K562 (cell line): ENCODE data around the gene HDHD3. TPM values are rescaled to one million over a fixed set of nuclear protein-coding genes. Genes with fewer than 3 reads are reported as not detected.

ENCODE experiments used
- AFF1 ChIP-seq, 2 experiments: fragments of 450-650 bp; IDR thresholded peaks; 2 replicates each; pipeline ENCODE4 v1.6.1; 2018; ENCODE audit warnings: mild to moderate bottlenecking in 2 of 2, low read depth in 1 of 2; ENCODE audit not compliant: partially characterized antibody in 2 of 2
- ESRRB ChIP-seq: fragments of 250-450 bp; sonication (Bioruptor Pico); IDR thresholded peaks from 2 replicates; pipeline ENCODE4 v1.5.0; 2020; ENCODE audit warnings: mild to moderate bottlenecking, moderate library complexity, borderline replicate concordance
- MAZ ChIP-seq, 2 experiments: fragments of 450-650 bp in 1 of 2; sonication (generic) in 1 of 2; formaldehyde crosslinking; IDR thresholded peaks in 1 of 2; conservative IDR thresholded peaks in 1 of 2; 2 replicates each; pipeline versions ENCODE4 v1.4.0 to v1.5.0; 2020; ENCODE audit warnings: mild to moderate bottlenecking in 1 of 2, missing genetic modification reagents in 1 of 2
- MYC ChIP-seq, 2 experiments: fragments of 250-450 bp in 1 of 2; sonication (Bioruptor Pico) in 1 of 2; IDR thresholded peaks; 2 replicates each; pipeline versions ENCODE4 v1.5.1 to v1.6.1; 2012 to 2021; ENCODE audit warnings: low read depth in 2 of 2, borderline replicate concordance in 1 of 2, improper control_type of control experiment in 1 of 2, low read length in 1 of 2, mild to moderate bottlenecking in 1 of 2, moderate library complexity in 1 of 2
- NR2C2 ChIP-seq, 2 experiments: fragments of 200-800 bp in 1 of 2; sonication (Bioruptor generic) in 1 of 2; sonication (generic) in 1 of 2; formaldehyde crosslinking in 1 of 2; IDR thresholded peaks; 2 replicates each; pipeline versions ENCODE4 v1.6.1 to v1.8.0; 2016 to 2022; ENCODE audit warnings: mild to moderate bottlenecking in 1 of 2, missing compliant biosample characterization in 1 of 2, missing genetic modification characterization in 1 of 2, missing genetic modification reagents in 1 of 2
- SAP30 ChIP-seq: fragments of 200-600 bp; sonication (generic); IDR thresholded peaks from 2 replicates; pipeline ENCODE4 v1.6.1; 2012; ENCODE audit warnings: borderline replicate concordance, low read depth, mild to moderate bottlenecking, moderate library complexity, low read length, control low read depth, inconsistent platforms; ENCODE audit not compliant: insufficient read depth, poor library complexity, severe bottlenecking
- SP1 ChIP-seq: sonication (generic); formaldehyde crosslinking; IDR thresholded peaks from 2 replicates; pipeline ENCODE4 v1.8.1; 2022; ENCODE audit warnings: mild to moderate bottlenecking, missing genetic modification reagents
- SRSF1 ChIP-seq: fragments of 200-400 bp; formaldehyde crosslinking; IDR thresholded peaks from 2 replicates; pipeline ENCODE4 v1.6.1; 2017; ENCODE audit warnings: mild to moderate bottlenecking, low read depth, low read length, moderate library complexity
- TCF7 ChIP-seq: sonication (generic); IDR thresholded peaks from 2 replicates; pipeline ENCODE4 v1.6.1; 2016; ENCODE audit warnings: antibody characterized with exemption, borderline replicate concordance
- ZNF133 ChIP-seq: fragments of 250-450 bp; sonication (Bioruptor Pico); IDR thresholded peaks from 2 replicates; pipeline ENCODE4 v1.4.0; 2020; ENCODE audit warnings: mild to moderate bottlenecking
- ZNF23 ChIP-seq: fragments of 250-450 bp; sonication (Bioruptor Pico); IDR thresholded peaks from 2 replicates; pipeline ENCODE4 v1.4.0; 2020; ENCODE audit warnings: mild to moderate bottlenecking
- ZNF318 ChIP-seq, 2 experiments: fragments of 450-650 bp; IDR thresholded peaks; 2 replicates each; pipeline ENCODE4 v1.6.1; 2016; ENCODE audit warnings: mild to moderate bottlenecking in 2 of 2, borderline replicate concordance in 1 of 2, low read depth in 1 of 2, moderate library complexity in 1 of 2
- ZNF79 ChIP-seq: fragments of 250-450 bp; sonication (Bioruptor Pico); IDR thresholded peaks from 2 replicates; pipeline ENCODE4 v1.4.0; 2020; ENCODE audit warnings: low read depth, mild to moderate bottlenecking, moderate library complexity
- polyA plus RNA-seq, 8 experiments: library from polyadenylated mRNA; depleted of rRNA in 4 of 8; stranded (reverse) in 5 of 8; unstranded in 3 of 8; fragments of >200 nt; fragmentation: Nextera tagmentation in 2 of 8; fragmentation: Illumina TruSeq in 1 of 8; extraction: Ambion mirVana in 2 of 8; extraction: Trizol in 1 of 8; gene quantifications; 2 replicates each; pipeline versions ENCODE4 v1.2.1 to v1.2.3, GENCODE V29; 2011 to 2014; ENCODE audit warnings: inconsistent platforms in 1 of 8, missing spikeins in 1 of 8
- total RNA-seq, 7 experiments: library from RNA; depleted of rRNA in 6 of 7; stranded (reverse); fragments of >200 nt in 6 of 7; fragmentation: Illumina TruSeq in 2 of 7; extraction: Trizol in 2 of 7; gene quantifications; 2 replicates each; pipeline versions ENCODE4 v1.2.1 to v1.2.3, GENCODE V29; 2011 to 2021; ENCODE audit warnings: low replicate concordance in 1 of 7

Gene HDHD3
- total and polyA plus RNA-seq, 9 of the 15 experiments (the other 6 are each of a cell fraction or from before 2014, with no cell fraction given): 1.1 to 19.1 (median 10.9) TPM

- TF ChIP-seq SRSF1 (no peak), AFF1 (IDR thresholded peaks at IDR 0.05; ENCODE audit: low read depth in 1 of 2, partially characterized antibody in 2 of 2) (peak; percentile 77 to 94), SP1 (peak; percentile 92), SAP30 (peak; percentile 82), NR2C2 (CRISPR knock-in tag; IDR thresholded peaks at IDR 0.05) (peak; percentile 26; the same call in 1 of the 2 replicates), NR2C2 (tag; IDR thresholded peaks at IDR 0.05) (peak; percentile 90), ESRRB (CRISPR knock-in tag) (no peak), TCF7 (no peak), ZNF23 (CRISPR knock-in tag) (no peak), ZNF318 (IDR thresholded peaks at IDR 0.05; ENCODE audit: borderline replicate concordance in 1 of 2, low read depth in 1 of 2) (peak in 1 of 2 experiments; percentile 53; a peak in 1 of 4 replicates), ZNF79 (CRISPR knock-in tag) (no peak), ZNF133 (CRISPR knock-in tag) (no peak), MAZ (CRISPR knock-in tag; conservative IDR thresholded peaks at IDR 0.05 in 1 of 2, IDR thresholded peaks at IDR 0.05 in 1 of 2) (peak; percentile 90), MYC (IDR thresholded peaks at IDR 0.05; ENCODE audit: low read depth, low read length) (peak; percentile 99), MYC (CRISPR knock-in tag; IDR thresholded peaks at IDR 0.05; ENCODE audit: borderline replicate concordance, low read depth) (peak; percentile 95)
These were observed 33.5 kb upstream of the HDHD3 start, which contains the start of the genes C9orf43 and POLE3 (continued) for GRCh38 chr9:113410207-113410864.
